Measurements from ENCODE around the gene SGMS1.

GRCh38 chr10:50577681-50578350 lies 45.9 kb downstream of the SGMS1 start:
- TF ChIP-seq POLR2AphosphoS5 (IDR thresholded peaks at IDR 0.05; ENCODE audit: low read depth, low read length), result no peak
- no peak for TF ChIP-seq TAF1 (IDR thresholded peaks at IDR 0.05; ENCODE audit: borderline replicate concordance, insufficient read depth, low read length)
- no peak for TF ChIP-seq REST (IDR thresholded peaks at IDR 0.05; ENCODE audit: insufficient read depth in 1 of 2, low read depth in 2 of 2, low read length in 2 of 2)
- no peak for TF ChIP-seq SIN3A (IDR thresholded peaks at IDR 0.05; ENCODE audit: borderline replicate concordance, insufficient read depth, low read length)
